Heart left ventricle (tissue), 13 donors: ENCODE measurements around the gene NPVF.

Source experiments
- POLR2A ChIP-seq, 2 donors: fragments of 450-650 bp; IDR thresholded peaks; one replicate each; pipeline ENCODE4 v1.6.1; 2017; ENCODE audit warnings: antibody characterized with exemption in 2 of 2, mild to moderate bottlenecking in 2 of 2, moderate library complexity in 2 of 2
- TF ChIP-seq, protein P1 (sequence below), 12 donors: fragments of 200-600 bp; sonication (generic) in 4 of 12; IDR thresholded peaks; one replicate each; pipeline versions ENCODE4 v1.5.0 to v1.8.0; 2018 to 2022; ENCODE audit warnings: antibody characterized with exemption in 12 of 12, mild to moderate bottlenecking in 5 of 12
- donor health status: ischemic (EF 13 %, LVEDD 7.1; RV severe dilation, severe dysfunction).
- donor health status: DM: no; HTN: yes; CAD: no.
- donor health status: DM: no; HTN: no; CAD: no.
- donor health status: ischemic (EF 25% LVEDD 6.9; RV normal size, moderate dysfunction).
- donor health status: ischemic (EF 25% LVEDD 5.7; RV mildly dilated, moderate dysfunction).
- donor health status: ischemic (EF 35%, LVEDD 5.7; RV mildly dilated, moderate dysfunction).
- donor health status: nonischemic (EF 11% LVEDD 7.7; RV severe dilation, severe dysfunction).
- donor health status: DM: yes; HTN: yes; CAD: no.
- donor health status: PGD.
- donor health status: ischemic (EF 29% LVEDD 5.4; RV normal size, mild dysfunction).
- donor health status: nonischemic (EF 23%, LVEDD 6.1; RV moderate dilation, normal function).

- TF ChIP-seq POLR2A (IDR thresholded peaks at IDR 0.05) = no peak
- TF ChIP-seq, protein P1, sequence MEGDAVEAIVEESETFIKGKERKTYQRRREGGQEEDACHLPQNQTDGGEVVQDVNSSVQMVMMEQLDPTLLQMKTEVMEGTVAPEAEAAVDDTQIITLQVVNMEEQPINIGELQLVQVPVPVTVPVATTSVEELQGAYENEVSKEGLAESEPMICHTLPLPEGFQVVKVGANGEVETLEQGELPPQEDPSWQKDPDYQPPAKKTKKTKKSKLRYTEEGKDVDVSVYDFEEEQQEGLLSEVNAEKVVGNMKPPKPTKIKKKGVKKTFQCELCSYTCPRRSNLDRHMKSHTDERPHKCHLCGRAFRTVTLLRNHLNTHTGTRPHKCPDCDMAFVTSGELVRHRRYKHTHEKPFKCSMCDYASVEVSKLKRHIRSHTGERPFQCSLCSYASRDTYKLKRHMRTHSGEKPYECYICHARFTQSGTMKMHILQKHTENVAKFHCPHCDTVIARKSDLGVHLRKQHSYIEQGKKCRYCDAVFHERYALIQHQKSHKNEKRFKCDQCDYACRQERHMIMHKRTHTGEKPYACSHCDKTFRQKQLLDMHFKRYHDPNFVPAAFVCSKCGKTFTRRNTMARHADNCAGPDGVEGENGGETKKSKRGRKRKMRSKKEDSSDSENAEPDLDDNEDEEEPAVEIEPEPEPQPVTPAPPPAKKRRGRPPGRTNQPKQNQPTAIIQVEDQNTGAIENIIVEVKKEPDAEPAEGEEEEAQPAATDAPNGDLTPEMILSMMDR (IDR thresholded peaks at IDR 0.05) = no peak
Measured at GRCh38 chr7:25221009-25221408, 7.3 kb downstream of the NPVF start.
